Activated CD8-positive, alpha-beta memory T cell treated with anti-CD3 and anti-CD28 coated beads, Interleukin-2, amount 50 U/mL, for 48 hours (primary cell): ENCODE data around the gene DUSP7.

Source experiments
- DNase-seq: peaks from one replicate; pipeline ENCODE4 v3.0.0-alpha.2; 2020

The DUSP7 gene

DNA sequence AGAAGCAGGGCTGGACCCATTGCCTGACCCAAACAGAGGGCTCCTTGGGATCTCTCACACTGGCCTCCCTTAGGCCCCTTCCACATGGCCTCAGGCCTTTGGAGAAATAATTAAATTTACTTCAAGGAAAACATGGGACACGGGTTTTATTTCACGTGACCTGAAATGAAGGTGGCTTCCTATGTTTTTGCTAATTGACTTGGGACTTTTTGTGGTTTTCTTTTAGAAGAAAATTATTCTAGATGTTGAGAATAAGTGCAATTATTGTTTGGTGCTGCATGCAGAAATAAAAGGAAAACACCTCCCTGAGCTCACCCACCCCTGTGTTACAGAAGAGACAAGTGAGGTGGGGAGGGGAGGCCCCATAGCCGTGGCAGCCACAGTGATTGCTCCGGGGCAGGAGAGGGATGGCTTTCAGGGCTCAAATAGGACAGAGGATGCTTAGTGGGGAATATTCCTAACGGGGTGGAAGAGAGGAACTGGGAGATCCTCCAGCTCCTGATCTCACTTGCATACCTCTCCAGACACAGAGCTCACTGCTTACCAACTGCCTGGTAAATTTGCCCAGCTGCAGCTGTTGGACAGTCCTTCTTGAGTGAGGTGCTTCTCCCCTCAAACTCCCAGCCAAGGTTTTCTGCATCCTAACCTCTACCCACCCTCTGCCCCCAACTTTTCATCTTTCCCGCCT lies 31.5 kb downstream of the DUSP7 start:
- DNase-seq = no peak

DNA sequence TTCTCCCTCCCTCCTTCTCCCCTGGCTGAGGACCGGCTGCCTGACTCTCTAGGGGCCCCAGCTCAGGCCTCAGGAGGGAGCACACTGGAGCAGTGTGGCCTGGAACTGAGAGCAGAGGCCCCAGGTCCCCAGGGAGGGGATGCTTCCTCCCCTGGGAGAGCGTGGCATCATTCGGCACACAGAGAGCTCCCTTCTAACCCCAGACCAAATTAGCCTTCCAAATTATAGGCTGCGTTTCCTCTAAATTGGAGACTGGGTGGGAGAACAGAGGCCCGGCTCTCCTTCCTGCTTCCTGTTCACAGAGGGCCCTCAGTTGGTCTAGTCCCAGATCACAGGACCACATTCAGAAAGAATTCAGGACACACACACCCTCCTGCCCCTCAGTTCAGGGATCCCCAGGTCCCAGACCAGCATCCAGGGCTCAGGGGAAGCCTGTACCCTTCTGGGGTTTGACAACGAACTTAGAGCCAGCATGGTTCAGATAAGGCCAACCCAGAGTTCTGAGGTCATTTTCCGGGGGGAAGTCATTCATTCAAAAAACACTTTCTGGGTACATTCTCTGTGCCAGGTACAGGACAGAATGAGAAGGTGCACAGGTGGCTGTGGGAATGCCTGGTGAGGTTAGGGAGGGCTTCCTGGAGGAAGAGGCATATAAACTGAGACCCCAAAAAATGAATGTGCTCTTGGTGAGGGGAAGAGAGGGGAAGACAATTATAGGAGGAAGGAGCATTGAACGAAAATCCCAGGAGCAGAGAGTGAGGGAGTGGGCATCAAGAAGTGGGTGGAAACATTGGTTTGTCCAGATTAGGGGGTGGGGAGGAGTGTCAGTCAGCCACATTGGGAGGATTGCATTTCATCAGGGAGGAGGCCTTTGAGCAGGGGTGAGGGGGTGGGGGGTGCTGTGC lies 32.3 kb downstream of the DUSP7 start:
- DNase-seq = no peak

DNA sequence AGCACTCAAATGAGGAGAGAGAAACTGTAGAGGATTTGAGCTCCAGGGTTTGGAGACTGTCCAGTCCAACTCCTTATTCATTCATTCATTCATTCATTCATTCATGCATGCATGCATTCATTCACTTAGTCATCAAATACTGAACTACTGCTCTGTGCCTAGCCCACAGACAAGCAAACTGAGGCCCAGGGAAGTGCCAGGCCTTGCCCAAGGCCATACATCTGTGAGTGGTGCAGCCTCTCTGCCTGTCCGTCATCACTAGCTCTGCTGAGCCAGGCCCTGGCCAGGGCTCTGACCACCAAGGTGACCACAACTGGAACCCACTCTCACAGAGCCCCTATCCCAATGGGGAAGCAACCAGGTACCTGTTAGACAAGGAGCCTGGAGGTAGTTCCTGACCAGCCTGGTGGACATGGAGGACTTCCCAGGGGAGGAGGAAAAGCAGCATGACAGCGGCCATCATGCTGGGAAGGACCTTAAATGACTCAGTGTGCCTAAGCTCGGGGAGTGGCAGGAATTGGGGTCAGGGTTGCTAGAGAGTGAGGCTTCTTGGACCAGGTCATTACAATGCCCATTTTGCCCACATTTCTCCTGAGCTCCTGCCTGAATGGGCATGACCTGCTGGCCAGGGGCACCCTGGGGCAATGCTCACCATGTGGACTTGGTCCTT lies 33.1 kb downstream of the DUSP7 start:
- no peak for DNase-seq

DNA sequence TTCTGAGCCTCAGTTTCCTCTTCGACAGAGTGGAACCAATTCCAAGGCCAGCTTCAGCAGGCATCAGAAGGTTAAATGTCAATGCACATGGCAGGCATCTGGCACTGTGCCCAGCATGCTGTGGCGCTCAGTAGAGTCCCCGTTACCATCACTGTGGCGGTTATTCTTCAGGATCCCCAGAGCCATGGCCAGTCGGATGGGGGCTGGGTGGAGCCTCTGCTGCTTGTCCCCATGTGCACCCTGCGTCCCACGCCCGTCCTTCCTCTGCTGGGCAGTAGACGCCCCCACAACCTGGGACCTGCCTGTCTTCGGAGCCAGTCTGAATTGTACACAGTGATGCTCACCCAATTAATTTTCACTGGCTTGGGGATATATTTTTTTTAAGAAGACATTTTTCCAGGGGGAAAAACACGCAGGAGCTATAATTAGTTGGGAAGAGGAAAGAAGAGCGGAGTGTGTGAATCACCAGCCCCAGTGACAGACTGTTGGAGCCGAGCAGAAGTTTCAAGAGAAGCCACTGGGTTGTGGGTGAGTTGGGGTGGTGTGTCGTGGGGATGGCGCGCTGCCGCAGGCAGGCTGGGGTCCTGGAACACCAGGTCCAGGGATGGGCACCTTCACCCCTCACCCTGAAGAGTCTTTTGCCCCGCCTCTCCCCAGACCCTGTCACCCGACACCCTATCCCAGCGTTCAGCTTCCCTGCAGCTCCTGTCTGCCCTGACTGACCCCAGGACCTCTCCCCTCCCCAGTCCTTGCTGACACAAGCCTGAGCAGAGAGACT lies 33.9 kb downstream of the DUSP7 start:
- no peak for DNase-seq

DNA sequence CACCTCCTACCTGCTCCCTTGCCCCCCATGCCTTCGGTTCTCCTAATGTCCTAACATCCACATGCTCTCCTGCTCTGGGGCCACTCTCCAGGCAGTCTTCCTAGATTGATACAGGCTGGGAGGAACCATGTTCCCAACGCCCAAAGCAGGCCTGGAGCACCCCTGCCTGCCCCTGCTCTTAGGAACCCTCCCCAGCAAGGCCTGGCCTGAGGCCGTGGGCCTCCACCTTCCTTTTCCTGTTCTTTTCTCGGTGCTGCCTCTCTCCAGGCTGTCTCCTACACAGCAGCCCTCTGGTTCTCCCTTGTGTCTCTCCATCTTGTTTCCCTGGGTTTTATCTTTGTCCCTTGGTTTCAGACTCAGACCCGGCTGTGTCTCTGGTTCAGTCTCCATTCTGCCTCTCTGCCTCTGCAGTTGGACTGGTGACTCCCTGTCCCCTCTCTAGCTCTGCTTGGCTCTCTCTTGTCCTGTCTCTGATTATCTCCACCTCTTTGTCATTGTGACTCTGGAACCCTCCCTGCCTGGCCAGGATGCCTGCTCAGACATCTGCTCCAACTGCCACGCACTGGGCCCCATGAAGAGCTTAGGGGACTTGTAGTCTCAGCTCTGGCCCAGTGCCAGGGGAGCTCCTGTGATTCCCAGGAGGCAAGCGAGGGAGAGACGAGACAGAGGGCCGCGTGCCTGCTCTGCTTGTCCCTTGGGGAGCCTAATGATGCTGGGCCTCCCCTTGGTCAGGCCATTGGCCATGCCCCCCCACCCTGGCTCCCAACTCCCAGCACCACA lies 34.7 kb downstream of the DUSP7 start:
- no peak for DNase-seq

DNA sequence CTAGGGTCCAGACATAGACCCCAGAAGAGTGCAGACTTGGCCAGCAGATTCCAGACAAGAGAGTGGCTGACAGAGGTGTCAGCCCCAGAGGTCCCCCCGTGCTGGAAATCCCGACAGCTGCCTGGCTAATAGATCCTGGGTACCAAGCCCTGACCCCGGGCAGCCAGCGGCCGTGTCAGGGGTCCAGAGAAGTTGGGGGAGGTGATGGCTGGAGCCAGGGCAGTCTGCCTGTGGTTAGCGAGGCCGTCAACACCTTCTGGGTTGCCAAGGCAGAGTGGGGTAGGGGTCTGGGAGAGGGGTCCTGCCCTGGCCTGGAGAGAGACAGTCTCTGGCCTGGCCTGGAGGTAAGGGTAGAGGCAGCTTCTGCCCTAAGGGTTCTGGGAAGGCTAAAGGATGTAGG lies 35.6 kb downstream of the DUSP7 start:
- no peak for DNase-seq

DNA sequence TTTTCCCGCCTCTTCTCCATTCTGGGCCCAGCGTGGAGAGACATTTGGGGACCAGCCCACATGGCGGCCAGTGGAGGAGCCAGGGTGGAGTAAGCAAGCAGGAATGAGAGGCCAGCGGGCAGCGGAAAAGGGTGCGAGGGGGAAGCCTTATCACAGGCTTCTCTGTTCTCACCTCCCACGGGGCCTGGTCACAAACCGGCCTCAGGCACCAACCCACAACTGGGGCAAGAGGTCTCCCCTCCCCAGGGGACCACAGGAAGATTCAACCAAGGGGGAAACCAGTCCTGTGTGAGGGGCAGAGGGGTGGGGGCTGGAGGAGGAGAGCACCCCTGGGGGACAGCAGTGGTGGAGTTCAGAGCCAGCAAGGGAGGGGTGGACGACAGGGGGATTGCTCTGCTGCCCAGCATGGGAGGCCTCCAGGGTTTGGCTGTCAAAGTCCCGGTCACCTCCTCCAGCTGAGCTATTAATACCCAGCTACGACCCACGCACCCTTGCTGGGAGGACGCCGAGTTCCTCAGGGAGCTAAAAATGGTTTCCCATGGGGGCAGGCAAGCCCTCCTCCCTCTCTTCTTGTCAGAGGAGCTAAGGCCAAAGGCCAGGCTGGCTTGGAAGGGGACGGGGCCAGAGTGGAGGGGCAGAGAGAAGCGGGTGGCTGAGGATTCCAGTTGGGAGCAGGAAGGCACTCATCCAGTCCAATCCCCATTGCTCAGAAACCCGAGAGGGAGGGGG lies 36.9 kb downstream of the DUSP7 start:
- DNase-seq = no peak

DNA sequence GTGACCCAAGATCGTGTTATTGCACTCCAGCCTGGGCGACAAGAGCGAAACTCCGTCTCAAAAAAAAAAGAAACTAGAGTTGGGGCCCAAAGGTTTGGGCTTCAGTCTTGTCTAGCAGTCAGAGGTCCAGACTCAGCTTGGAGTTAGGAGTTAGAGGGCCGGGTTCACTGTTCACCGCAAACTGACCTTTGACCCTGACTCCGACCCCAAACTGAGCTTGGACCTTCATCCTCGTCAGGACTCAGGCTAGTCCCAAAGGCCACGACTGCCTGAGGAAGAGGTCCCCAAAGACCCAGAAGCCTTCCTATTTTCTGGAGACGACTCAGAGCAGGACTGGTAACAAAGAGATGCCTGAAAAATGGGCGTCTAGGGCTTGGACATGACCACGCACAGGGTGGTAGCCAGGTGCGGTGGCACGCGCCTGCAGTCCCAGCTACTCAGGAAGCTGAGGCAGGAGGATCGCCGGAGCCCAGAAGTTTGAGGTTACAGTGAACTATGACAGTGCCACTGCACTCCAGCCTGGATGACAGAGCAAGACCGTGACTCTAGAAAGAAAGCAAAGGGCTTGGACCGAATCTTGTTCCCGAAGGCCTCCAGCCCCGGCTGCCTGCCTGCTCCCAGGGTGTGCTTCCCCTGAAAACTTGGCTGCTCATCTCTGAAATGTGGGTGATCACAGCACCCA lies 37.9 kb downstream of the DUSP7 start:
- DNase-seq = no peak

DNA sequence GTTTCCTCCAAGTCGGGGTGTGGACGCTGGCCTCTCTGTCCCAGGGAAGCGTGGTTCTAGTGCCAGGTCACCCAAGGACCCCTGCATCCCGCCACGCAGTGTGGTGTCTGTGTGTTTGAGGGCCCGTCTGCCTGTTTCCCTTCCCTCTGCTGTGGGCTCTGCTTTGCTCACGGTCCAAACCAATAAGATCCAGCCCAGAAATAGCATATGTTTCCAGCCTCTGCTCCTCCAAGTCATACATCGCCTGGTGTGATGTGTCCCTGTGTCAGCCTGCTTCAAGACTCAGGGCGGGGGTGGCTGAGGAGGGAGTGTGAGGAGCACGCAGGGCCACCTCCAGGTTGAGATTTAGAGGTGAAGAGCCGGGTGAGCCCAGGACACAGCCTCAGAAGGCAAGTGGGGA lies 38.8 kb downstream of the DUSP7 start:
- no peak for DNase-seq

DNA sequence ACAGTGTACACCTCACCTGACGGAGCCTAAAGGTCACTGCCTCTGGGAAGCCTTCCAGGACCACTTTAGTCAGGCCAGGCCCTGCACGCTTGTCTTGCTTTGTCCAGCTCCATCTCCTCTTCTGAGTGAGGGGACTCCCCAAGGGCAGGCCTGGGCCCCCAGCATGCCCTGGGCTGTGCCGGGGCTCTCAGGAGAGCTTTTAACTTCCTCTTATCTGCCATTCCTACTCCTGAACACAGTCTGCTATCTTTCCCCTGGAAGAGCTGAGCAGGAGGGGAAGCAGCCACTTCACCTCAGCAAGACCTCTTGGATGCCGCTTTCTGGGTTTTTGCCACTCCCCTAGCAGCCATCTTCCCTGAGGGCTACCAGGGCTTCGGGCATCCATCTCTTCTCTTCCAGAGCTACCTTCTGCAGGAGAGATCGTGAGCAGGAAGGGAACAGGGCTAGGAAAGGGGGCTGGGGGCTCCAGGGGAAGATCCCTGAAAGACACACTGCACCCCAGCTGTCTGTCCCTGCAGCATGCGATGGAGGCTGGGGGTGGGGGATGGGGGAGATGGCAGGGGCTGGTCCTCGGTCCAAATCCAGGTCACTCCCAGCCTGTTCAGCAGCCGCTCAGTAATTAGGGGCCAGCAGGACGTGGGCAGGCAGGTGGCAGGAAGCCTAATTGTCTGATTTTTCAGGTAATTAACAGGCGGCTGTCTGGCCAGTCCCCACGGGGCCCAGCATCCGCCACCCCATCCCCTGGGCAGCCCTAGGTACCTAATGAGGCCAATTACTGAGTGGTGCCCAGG lies 40.7 kb downstream of the DUSP7 start:
- no peak for DNase-seq

DNA sequence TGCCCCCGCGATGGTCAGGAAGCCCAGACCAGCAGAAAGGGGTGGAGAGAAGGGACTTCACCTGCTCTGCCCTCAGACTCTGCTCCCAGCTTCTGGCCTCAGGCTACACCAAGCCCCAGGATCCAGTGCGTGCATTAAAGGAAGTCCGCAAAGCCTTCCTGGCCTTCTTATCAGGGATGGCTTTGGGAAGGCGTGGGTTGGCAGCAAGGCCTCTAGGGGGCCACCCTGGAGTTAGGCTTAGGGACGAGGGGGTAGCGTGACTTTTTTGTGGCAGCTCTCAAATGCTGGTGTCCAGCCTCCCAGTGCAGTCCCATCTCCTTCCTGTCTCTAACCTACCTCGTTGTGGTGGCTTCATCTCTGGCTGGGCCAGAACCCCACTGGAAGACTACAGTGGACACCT lies 41.8 kb downstream of the DUSP7 start:
- DNase-seq = no peak

DNA sequence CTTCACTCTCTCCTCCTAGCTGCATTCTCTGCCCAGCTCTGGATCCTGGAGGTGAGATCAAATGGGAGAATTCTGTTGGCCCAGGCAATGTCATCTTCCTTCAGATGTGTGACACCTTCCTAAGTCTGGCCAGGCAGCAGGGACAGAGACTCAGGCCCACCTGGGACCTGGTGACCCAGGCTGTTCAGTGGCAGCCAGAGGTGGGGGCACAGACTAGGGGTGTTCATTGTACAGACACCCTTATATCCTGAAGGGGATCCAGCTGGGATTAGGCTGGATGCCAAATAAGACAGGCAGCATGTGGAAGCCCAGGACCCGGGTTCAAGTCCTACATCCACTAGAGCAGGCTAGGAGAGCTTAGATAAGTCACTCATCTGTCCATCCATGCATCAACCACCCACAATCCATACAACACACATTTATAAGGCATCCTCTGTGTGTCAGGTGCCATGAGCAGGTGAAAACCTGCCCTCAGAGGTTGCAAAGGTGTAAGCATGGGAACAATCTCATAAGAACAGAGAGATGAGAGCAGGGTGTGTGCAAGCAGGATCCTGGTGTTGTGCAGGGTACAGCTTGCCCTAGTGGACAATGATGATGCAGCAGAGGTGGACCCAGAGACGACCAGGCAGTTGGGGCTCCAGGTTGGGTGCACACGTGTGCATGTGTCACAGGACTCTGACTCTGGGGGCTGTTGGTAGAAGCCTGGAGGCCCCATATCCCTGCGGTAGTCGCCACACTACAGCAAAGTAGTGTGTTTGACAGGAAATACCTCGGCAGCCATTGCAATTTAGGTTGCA lies 42.4 kb downstream of the DUSP7 start:
- DNase-seq = no peak

DNA sequence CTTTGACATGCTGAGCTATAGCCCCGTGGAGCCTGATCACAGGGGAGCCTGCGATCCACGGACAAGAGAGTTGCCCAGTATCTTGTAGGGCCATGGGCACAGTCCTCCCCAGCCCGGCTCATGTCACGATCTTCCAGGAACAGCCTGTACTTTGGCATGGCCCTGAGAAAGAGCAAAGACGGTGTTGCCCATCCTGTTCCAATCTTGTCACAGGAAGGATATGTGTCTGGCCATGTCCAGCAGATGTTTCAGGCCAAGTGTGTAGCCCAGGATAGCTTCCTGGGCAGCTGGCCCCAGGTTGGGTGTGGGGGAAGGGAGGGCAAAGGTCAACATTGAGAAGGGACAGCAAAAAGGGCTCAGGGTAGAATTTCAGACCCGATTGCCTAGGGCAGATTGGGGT lies 43.7 kb downstream of the DUSP7 start:
- no peak for DNase-seq

DNA sequence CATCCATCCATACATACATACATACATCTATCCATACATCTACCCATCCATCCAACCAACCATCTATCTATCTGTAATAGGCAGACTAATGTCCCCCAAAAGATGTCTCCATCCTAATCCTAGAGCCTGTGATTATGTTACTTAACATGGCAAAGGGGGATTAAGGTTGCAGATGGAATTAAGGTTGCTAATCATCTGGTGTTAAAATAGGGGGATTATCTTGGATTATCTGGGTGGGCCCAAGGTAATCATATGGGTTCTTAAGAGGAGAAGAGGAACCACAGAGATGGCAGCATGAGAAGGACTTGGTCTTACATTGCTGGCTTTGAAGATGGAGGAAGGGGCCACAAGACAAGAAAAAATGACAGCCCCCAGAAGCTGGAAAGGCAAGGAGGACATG lies 45.9 kb downstream of the DUSP7 start:
- DNase-seq = no peak

DNA sequence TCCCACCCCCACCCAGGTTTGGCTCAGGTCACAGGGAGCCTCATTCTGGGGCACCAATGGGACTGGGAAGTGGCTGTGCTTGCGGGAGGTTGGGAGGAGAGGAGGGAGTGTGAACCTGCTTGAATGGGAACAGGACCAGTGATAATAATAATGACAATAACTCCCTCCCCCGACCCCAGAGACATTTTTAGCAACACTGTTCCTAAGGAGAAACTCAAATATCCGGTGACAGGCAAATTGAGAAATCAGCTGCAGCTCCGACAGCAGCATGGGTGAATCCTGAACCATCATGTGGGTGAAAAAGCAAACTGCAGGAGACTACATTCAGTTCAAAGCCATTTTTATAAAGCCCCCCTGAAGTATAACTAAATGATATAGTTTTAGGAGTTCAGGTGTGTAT lies 49.1 kb downstream of the DUSP7 start:
- DNase-seq = no peak

DNA sequence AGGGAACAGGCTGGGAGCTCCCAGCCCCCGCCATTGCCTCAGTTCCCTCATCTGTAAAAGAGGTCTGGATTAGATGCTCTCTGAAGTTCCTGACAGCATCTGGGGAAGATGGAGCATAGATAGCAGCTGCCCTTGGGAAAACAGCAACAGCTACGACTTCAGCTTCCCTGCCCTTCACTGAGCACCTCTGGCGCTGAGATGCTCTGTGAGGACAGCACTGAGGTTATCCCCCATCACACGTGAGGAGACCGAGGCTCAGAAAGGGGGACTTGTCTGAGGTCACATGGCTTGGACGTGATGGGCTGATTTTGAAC lies 49.6 kb downstream of the DUSP7 start:
- DNase-seq = no peak

DNA sequence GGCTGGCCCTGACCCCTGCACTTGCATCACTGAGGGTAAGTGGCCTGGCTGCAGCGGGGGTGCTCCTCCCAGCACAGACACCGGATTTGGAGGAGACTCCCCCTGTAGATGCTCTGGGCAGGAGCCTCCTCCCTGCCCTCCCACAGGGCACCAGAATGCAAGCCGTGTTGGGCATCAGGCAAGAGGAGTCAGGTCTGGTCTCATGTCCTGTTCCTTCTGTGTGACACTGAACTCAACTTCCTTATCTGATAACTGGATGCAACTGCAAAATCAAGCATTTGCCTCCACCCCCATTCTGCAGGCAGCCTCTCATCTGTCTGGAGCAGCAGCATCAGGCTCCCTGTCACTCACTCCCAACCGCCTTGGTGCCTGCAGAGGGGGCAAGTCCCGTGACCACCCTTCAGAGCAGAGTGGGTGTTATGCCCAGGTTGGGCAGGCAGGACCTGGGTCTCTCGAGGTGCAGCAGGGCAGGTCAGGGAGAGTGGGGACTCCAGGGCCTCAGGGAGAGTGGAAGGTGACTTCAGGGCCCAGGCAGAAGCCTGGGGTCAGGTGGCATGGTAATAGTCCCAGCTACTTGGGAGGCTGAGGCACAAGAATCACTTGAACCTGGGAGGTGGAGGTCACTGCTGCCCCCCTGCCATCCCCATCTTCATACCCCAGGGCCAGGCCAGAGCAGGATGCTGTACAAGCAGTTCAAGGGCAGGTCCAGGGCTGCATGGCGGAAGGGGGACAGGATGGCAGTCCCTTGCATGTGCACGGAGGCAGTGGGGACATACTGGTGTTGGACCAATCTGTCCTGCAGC lies 50.2 kb downstream of the DUSP7 start:
- no peak for DNase-seq

DNA sequence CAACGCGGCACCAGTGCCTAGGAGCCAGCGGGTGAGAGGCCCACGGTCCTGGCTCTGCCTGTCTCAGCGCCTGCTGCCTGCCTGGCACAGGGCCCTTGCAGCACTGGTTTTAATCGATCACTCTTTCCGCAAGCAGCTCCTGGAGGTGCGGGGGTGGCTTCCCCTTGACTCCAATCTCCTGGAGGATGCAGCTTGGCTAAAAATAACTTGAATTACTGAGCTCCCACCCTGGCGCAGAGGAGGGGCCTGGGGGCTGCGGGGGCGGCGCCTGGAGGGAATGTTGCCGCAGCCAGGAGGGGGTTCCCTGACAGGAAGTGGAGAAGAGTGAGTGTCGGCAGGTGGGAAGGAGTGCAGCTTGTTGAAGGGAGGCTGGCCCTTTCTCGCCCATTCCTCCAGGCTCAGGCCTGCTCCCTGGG lies 50.8 kb downstream of the DUSP7 start:
- no peak for DNase-seq
